Neural cell (in vitro differentiated cells): Measurements from ENCODE around the gene SNX15.
"Not testable (repeated sequence)": the region's sequence is repeated elsewhere in the genome, so short reads cannot be mapped to it uniquely, and the experiment has no call there.

Source experiments
- EP300 ChIP-seq: fragments of 450-650 bp; conservative IDR thresholded peaks from 2 replicates; pipeline ENCODE4 v1.6.1; 2014; ENCODE audit warnings: antibody characterized with exemption, mild to moderate bottlenecking, moderate library complexity; ENCODE audit not compliant: poor library complexity, severe bottlenecking
- EZH2 ChIP-seq: fragments of 200-600, 300-800 bp; shearing (Covaris generic), sonication (generic); IDR thresholded peaks from 2 replicates; pipeline ENCODE4 v1.6.1; 2014; ENCODE audit warnings: antibody characterized with exemption, low read length, borderline replicate concordance, mild to moderate bottlenecking; ENCODE audit not compliant: insufficient read depth, poor library complexity, severe bottlenecking
- MXI1 ChIP-seq: fragments of 450-650 bp; conservative IDR thresholded peaks from 2 replicates; pipeline ENCODE4 v1.6.1; 2014; ENCODE audit warnings: antibody characterized with exemption, mild to moderate bottlenecking; ENCODE audit not compliant: poor library complexity, severe bottlenecking
- POLR2AphosphoS5 ChIP-seq: IDR thresholded peaks from 2 replicates; pipeline ENCODE4 v1.6.1; 2012
- RAD21 ChIP-seq: fragments of 450-650 bp; conservative IDR thresholded peaks from 2 replicates; pipeline ENCODE4 v1.6.1; 2014; ENCODE audit warnings: antibody characterized with exemption, mild to moderate bottlenecking, moderate library complexity
- REST ChIP-seq: IDR thresholded peaks from 2 replicates; pipeline ENCODE4 v1.6.1; 2012; ENCODE audit warnings: borderline replicate concordance
- SMC3 ChIP-seq: fragments of 450-650 bp; conservative IDR thresholded peaks from 2 replicates; pipeline ENCODE4 v1.6.1; 2014; ENCODE audit warnings: antibody characterized with exemption, mild to moderate bottlenecking, moderate library complexity; ENCODE audit not compliant: poor library complexity
- TAF1 ChIP-seq: IDR thresholded peaks from 2 replicates; pipeline ENCODE4 v1.6.1; 2012; ENCODE audit warnings: low read depth
- TF ChIP-seq, protein P1 (sequence below): fragments of 450-650 bp; IDR thresholded peaks from 2 replicates; pipeline ENCODE4 v1.5.1; 2014; ENCODE audit warnings: antibody characterized with exemption, mild to moderate bottlenecking, moderate library complexity; ENCODE audit not compliant: poor library complexity, severe bottlenecking

DNA sequence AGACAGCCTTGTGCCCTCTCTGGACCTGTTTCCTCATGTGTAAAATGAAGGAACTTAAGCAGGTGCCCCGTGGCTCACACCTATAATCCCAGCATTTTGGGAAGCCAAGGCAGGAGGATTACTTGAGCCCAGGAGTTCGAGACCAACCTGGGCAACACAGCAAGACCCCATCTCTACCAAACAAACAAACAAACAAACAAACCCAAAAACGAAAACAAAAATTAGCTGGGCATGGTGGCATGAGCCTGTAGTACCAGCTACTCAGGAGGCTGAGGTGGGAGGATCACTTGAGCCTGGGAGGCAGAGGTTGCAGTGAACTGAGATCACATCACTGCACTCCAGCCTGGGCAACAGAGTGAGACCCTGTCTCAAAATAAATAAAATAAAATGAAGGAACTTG is 23.3 kb upstream of the SNX15 start:
- TF ChIP-seq REST, RAD21, EZH2, POLR2AphosphoS5, TAF1, EP300, MXI1, SMC3: not testable (repeated sequence)
- TF ChIP-seq, protein P1, sequence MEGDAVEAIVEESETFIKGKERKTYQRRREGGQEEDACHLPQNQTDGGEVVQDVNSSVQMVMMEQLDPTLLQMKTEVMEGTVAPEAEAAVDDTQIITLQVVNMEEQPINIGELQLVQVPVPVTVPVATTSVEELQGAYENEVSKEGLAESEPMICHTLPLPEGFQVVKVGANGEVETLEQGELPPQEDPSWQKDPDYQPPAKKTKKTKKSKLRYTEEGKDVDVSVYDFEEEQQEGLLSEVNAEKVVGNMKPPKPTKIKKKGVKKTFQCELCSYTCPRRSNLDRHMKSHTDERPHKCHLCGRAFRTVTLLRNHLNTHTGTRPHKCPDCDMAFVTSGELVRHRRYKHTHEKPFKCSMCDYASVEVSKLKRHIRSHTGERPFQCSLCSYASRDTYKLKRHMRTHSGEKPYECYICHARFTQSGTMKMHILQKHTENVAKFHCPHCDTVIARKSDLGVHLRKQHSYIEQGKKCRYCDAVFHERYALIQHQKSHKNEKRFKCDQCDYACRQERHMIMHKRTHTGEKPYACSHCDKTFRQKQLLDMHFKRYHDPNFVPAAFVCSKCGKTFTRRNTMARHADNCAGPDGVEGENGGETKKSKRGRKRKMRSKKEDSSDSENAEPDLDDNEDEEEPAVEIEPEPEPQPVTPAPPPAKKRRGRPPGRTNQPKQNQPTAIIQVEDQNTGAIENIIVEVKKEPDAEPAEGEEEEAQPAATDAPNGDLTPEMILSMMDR: not testable (repeated sequence)
